ENCODE measurements around the gene ITPR2.
"Not testable (repeated sequence)": the region's sequence is repeated elsewhere in the genome, so short reads cannot be mapped to it uniquely, and the experiment has no call there.

ITPR2 gene

DNA sequence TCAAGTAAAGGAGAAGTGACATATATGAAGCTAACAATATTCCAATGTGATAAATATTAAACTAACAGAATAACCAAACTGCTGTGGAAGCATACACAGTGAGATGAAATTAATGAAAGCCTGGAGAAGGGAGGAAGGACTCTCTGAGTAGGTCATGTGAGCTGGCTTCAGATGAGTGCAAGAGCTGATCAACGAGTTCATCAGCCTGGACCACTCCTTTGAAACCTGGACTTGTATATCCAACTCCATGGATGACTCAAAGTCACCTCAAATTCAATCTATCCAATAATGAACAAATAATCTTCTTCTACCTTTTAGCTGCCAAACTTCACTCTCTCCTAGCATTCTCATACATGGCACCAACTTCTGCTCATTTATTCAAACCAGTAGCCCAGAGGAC is 391.6 kb downstream of the ITPR2 start:
- TF ChIP-seq POLR2A (IDR thresholded peaks at IDR 0.05; ENCODE audit: low read depth, low read length): no peak
- DNase-seq (ENCODE audit: insufficient read length, low spot score): no peak
- no peak for FAIRE-seq

DNA sequence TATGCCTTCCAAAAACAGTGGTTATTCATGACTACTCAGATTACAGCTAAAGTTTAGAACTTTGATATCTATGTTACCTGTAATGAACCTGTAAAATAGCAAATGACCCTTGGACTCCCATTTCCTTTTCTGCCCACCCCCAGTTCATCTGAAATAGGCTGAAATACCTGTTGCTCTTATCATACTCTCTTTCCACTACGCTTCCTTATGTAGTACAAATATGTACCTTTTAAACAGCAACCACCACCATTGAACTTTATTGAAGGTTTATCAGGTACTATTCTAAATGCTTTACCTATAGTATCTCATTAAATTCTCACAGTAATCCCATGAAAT is 398.0 kb downstream of the ITPR2 start:
- FAIRE-seq (no peak), DNase-seq (ENCODE audit: insufficient read length, low spot score) (no peak)
- no peak for TF ChIP-seq POLR2A (IDR thresholded peaks at IDR 0.05; ENCODE audit: low read depth, low read length)

DNA sequence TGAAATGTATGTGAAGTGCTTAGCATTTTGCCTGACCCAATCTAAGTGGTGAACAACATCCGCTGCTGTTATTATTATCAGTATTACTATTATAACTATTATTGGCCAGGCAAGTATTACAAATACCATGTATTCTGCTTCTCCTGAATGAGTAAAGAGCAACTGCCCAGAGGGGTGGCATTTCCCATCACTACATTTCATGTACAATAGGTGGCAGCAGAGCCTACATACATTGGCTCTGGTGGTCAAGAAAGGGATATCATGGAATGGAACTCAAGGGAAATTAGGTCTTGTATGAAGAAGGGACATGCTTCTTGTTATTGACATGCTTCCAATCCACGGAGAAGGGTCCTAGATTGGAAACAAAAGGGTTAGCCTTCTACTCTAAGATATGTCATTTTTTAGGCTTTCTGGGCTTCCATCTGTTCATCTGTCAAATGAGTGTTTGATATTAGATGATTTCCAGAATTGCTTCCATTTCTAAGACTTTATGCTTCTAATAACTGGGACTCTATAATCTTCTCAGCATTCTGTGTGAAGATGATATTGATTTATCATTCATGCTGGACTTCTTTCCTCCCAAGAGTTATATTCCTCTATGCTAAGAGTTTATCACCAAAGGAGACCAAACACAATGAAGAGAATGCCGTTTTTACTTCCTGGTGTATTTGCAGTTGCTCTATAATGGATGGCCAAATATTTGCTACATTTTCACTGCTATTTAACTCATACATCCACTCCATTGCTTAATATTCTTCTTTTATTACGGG is 398.5 kb downstream of the ITPR2 start:
- no peak for TF ChIP-seq POLR2A (IDR thresholded peaks at IDR 0.05; ENCODE audit: low read depth, low read length)
- FAIRE-seq (peak; percentile 99), DNase-seq (ENCODE audit: insufficient read length, low spot score) (peak; percentile 28)

DNA sequence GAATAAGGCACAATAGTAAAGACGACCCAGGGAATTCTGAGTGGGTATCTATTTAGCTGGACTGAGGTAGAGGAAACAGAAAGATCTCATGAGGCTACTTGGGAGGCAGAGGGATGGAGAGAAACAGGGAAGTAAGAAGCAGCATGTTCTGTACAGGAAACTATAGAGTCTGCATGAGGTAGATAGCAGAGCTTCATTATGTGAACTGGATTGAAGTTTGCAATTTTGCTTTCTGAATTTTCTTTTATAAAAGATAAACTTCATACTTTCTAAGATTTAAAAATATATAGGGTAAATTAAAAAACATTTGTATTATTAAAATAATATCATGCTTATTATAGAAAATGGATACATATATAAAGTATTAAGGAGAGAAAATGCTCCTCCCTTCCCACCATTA is 399.3 kb downstream of the ITPR2 start:
- not testable (repeated sequence) for DNase-seq (ENCODE audit: insufficient read length, low spot score); FAIRE-seq

DNA sequence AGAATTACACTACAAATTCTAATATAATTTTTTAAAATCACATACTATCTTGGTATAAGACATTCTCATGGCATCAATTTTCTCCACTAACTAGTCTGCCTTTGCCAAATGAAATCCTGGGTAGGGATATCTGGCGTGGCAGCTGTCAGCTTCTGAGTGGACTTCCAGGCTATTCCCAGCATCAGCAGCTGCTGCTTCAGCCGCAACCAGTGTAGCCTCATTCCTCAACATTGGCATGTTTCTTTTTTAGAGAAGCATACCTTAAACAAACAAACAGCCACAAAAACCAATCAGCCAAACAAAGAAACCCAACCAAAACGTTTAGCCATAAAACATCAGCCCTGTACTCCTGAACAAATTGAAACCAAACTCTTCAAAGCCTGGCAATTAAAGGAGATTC is 401.8 kb downstream of the ITPR2 start:
- no peak for FAIRE-seq
- TF ChIP-seq POLR2A (IDR thresholded peaks at IDR 0.05; ENCODE audit: low read depth, low read length): no peak
- DNase-seq (ENCODE audit: insufficient read length, low spot score): no peak

DNA sequence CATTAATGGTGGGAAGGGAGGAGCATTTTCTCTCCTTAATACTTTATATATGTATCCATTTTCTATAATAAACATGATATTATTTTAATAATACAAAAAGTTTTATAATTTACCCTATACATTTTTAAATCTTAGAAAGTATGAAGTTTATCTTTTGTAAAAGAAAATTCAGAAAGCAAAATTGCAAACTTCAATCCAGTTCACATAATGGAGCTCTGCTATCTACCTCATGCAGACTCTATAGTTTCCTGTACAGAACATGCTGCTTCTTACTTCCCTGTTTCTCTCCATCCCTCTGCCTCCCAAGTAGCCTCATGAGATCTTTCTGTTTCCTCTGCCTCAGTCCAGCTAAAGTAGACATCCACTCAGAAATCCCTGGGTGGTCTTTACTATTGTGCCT is 402.4 kb downstream of the ITPR2 start:
- DNase-seq (ENCODE audit: insufficient read length, low spot score): not testable (repeated sequence)
- peak; percentile 6 for FAIRE-seq

DNA sequence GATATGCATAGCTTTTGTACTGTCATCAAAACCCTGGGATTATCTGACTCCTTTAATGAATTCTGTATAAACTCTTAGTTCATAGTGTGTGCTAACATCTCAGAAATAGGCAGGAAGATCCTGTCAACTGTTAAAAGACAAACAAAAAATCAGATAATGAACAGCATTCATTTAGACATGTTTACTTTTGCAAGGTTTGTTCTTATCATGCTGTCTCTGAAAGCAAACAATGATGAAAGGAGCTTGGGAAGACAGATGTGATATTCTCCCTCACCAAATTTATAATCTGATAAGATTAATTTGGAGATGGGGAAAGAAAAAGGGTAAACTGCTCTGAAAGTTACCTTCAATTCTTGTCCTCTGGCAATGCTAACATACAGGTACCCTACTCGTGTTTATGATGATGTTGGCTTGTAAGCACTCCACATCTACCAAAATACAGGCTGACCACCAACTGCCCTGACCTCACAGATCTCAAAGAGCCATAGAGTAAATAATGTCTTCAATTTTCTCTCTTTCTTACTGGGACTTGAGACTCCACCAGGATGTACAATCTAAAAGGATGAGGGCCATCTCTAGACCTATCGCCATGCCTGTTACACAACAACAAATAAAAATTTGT is 403.8 kb downstream of the ITPR2 start:
- no peak for TF ChIP-seq POLR2A (IDR thresholded peaks at IDR 0.05; ENCODE audit: low read depth, low read length)
- FAIRE-seq (no peak), DNase-seq (ENCODE audit: insufficient read length, low spot score) (no peak)

DNA sequence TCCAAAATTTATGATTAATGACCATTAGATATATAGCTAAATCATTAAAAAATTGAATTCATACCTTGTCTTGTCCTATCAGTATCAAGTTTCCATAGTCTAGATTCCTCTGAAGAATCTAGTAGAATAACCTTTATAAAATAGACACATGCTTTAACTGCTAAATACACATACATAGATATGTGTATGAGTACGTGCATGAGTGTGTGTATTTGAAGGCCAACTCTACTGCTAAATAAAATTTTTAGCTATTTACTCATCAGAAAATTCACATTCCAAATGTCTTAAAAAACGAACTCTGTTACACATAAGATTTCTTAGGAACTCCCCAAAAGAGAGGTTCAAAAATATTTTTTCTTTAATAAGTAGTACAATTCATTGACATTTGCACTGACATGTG is 404.6 kb downstream of the ITPR2 start:
- no peak for FAIRE-seq
- DNase-seq (ENCODE audit: insufficient read length, low spot score): no peak
- no peak for TF ChIP-seq POLR2A (IDR thresholded peaks at IDR 0.05; ENCODE audit: low read depth, low read length)

DNA sequence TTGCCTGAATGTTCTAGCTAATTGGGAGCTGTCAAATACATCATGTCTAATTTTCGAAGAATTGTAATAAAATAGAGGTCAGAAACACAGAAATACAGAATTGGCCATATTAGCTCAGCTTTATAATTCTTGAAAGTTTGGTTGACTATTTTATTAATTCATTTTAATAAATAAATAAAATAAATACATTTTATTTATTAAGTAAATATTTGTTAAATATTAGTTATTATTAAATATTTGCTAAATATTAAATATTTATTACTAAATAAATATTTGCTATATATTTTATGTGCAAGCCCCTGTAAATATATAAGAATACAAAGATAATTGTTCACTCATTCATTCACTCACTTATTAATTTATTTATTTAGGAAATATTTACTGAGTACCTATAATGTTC is 406.3 kb downstream of the ITPR2 start:
- FAIRE-seq (no peak), DNase-seq (ENCODE audit: insufficient read length, low spot score) (no peak)
- no peak for TF ChIP-seq POLR2A (IDR thresholded peaks at IDR 0.05; ENCODE audit: low read depth, low read length)

DNA sequence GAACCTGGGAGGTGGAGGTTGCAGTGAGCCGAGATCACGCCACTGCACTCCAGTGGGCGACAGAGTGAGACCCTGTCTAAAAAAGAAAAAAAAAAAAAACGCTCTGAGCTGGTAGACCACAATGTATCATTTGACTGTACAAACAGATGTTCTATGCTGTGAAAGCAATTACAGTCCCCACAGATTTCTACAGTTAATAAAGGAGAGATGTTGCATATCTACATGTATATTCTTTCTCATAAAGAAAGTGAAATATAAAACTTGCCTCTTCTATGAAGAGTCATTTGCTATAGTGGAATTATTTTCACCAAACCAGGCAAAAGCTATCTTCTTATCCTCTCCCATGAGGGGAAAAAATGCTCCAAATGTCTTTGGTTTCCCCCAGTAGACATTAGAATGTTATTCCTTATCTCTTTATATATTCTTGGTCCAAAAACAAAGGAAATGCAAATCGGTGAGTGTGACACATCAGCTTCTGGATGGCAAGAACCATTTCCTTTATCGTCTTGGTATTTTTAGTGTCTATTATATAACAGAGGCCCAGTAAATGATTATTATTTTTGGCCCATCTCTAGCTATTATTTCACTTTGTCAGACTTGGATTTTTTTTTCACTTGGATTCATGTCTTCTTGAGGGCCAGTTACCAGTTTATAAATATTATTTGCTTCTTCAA is 407.3 kb downstream of the ITPR2 start:
- TF ChIP-seq POLR2A (IDR thresholded peaks at IDR 0.05; ENCODE audit: low read depth, low read length): no peak
- FAIRE-seq (no peak), DNase-seq (ENCODE audit: insufficient read length, low spot score) (no peak)

DNA sequence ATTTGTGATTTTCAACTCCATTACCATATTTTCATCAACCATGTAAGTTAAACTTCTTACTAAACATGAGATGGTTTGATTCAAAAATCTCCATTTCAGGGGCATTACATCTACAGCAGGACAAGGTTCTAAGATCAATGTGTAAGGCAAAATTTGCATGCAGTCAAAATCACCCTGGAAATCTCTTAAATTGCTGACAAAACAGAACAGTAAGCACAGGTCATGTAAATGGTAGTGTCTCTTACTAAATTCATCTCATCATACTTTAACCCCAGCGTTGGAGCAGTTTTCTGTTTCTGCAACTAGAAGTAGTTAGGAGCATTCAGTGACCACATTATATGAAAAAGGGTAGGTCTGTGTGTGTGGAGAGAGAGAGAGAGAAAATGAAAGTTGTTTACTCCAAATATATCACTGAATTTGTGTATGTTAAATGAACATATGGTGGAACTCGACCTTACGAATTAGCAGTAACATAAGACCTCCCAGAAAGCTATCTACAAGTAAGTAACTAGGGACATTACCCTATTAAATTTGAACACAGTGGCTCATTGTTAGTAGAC is 410.1 kb downstream of the ITPR2 start:
- peak; percentile 70 for FAIRE-seq
- no peak for TF ChIP-seq POLR2A (IDR thresholded peaks at IDR 0.05; ENCODE audit: low read depth, low read length)
- DNase-seq (ENCODE audit: insufficient read length, low spot score): no peak

DNA sequence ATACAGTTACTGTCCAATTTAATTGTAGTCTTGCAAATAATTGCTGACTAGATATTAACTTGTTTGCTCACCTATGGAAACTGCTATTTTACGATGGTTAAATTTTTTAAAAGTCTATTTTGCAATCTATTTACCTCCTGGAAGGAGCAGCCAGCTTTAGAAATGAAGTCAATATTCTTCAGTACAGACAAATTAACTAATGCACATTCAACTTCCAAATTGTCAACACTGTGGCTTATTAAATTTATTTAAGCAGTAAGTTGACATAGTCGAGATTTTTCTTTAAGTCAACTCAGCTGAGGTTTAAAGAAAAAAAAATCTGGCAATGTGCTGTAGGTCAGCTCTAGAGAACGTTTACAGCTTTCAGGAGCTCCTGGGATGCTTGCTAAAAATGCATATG is 416.4 kb downstream of the ITPR2 start:
- DNase-seq (ENCODE audit: insufficient read length, low spot score) (no peak), FAIRE-seq (no peak)
- no peak for TF ChIP-seq POLR2A (IDR thresholded peaks at IDR 0.05; ENCODE audit: low read depth, low read length)

DNA sequence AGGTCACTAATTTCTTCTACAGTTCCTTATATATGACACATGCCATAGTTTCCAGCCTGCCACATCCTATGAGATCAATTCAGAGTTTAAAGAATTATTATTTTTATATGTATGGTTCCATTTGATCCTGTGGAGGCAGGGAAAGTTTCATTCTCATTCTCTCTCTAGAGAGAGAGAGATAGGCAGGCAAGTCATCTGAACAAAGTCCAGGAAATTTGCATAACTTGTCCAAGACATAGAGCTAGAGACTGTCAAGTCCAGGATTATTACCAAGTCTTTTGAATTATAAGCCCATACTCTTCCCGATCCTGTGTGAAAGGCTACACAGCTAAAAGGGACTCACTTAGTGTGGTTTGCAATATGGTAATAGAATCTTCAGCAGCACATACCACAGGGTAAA is 422.3 kb downstream of the ITPR2 start:
- FAIRE-seq (no peak), DNase-seq (ENCODE audit: insufficient read length, low spot score) (no peak)
- no peak for TF ChIP-seq POLR2A (IDR thresholded peaks at IDR 0.05; ENCODE audit: low read depth, low read length)

DNA sequence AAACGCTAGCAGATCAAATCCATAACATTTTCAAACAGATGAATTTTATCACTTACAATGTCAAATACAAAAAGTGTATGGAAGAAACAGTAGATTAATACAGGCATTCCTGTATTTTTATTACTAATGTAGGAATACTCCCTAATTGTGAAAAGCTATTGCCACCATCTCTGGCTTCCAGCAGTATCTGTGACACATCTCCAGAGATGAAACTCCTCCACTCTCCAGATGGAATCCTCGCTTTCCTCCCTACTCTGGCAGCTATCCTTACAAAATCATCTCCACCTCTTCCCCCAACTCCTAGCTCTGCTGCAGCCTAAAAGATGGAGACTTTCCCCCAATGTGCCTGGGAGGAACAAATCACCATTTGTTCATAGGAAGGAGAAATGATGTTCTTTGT is 426.2 kb downstream of the ITPR2 start:
- no peak for DNase-seq (ENCODE audit: insufficient read length, low spot score)
- no peak for FAIRE-seq
- no peak for TF ChIP-seq POLR2A (IDR thresholded peaks at IDR 0.05; ENCODE audit: low read depth, low read length)

DNA sequence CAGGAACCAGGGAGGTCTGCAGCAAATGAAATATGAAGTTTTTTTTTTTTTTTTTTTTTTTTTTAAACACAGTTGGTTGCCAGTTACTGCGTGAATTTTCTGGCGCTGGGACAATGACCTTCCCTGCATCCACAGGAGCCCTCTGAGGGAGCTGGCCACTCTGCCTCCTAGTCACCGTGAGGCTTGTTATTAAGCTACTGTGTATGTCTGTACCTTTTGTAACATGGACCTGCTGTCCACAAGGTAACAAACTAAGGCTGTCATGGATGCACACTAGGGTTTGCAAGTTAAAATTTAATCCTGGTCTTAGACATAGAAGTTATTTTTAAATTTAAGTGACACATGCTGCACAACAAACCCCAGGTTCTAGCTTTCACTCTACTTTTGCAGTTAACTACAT is 426.6 kb downstream of the ITPR2 start:
- FAIRE-seq (no peak), DNase-seq (ENCODE audit: insufficient read length, low spot score) (no peak)
- TF ChIP-seq POLR2A (IDR thresholded peaks at IDR 0.05; ENCODE audit: low read depth, low read length): no peak
